Neutrophil (primary cell): Measurements from ENCODE around the gene SLC25A52.

Source experiments
- H3K27ac ChIP-seq: fragments of 200-600 bp; sonication (generic); 2 replicates; pipeline ENCODE4 v1.5.1; 2016; ENCODE audit warnings: mild to moderate bottlenecking, moderate library complexity
- H3K27me3 ChIP-seq: fragments of 200-600 bp; sonication (generic); 2 replicates; pipeline ENCODE4 v1.6.0; 2016; ENCODE audit warnings: mild to moderate bottlenecking
- H3K36me3 ChIP-seq: fragments of 200-600 bp; sonication (generic); 2 replicates; pipeline ENCODE4 v1.5.1; 2017
- H3K4me1 ChIP-seq, 2 experiments: fragments of 200-600 bp in 1 of 2; sonication (generic) in 1 of 2; 1 replicate in 1 of 2; 2 replicates in 1 of 2; pipeline versions ENCODE4 v1.5.1 to v1.6.1; 2013 to 2016; ENCODE audit warnings: low read depth in 1 of 2, low read length in 1 of 2, mild to moderate bottlenecking in 1 of 2, moderate library complexity in 1 of 2; ENCODE audit not compliant: control insufficient read depth in 1 of 2, insufficient read depth in 1 of 2
- H3K4me3 ChIP-seq, 2 experiments: fragments of 200-600 bp in 1 of 2; sonication (generic) in 1 of 2; 1 replicate in 1 of 2; 2 replicates in 1 of 2; pipeline ENCODE4 v1.5.1; 2013 to 2016; ENCODE audit warnings: low read depth in 1 of 2, low read length in 1 of 2, mild to moderate bottlenecking in 1 of 2, moderate library complexity in 1 of 2
- H3K9me3 ChIP-seq: fragments of 200-600 bp; sonication (generic); 2 replicates; pipeline ENCODE4 v1.5.1; 2016
- TF ChIP-seq, protein P1 (sequence below): fragments of 200-600 bp; sonication (generic); IDR thresholded peaks from 2 replicates; pipeline ENCODE4 v1.5.1; 2016; ENCODE audit warnings: antibody characterized with exemption

SLC25A52 gene

DNA sequence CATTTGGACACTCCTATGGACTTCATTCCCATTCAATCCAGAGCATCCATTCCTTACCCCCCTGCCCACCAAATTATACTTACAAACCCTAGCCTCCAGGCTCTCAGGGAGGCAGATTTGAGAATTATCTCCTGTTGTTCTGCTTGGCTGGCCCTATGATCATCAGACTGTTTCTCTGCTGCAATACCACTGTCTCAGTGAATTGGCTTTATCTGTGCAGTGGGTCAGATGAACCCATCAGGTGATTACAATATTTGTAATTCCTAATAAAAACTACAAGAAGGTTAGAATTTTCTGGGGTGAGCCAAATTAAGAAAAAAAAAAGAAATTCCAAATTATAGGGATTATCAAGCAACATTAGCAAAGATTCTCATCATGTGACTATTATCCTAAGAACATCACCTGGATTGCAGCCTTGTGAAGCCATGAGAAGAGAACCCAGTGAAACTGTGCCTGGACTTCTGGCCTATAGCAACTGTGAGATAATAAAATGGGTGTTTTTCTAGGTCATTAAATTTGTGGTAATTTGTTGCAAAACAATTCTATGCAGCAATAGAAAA lies 17.8 kb upstream of the SLC25A52 start:
- no peak overlapping the region for H3K4me3 ChIP-seq
- no peaks in the 10 kb centered on the region for H3K4me1 ChIP-seq
- TF ChIP-seq, protein P1, sequence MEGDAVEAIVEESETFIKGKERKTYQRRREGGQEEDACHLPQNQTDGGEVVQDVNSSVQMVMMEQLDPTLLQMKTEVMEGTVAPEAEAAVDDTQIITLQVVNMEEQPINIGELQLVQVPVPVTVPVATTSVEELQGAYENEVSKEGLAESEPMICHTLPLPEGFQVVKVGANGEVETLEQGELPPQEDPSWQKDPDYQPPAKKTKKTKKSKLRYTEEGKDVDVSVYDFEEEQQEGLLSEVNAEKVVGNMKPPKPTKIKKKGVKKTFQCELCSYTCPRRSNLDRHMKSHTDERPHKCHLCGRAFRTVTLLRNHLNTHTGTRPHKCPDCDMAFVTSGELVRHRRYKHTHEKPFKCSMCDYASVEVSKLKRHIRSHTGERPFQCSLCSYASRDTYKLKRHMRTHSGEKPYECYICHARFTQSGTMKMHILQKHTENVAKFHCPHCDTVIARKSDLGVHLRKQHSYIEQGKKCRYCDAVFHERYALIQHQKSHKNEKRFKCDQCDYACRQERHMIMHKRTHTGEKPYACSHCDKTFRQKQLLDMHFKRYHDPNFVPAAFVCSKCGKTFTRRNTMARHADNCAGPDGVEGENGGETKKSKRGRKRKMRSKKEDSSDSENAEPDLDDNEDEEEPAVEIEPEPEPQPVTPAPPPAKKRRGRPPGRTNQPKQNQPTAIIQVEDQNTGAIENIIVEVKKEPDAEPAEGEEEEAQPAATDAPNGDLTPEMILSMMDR = no peak
- H3K36me3 ChIP-seq = no peaks in the 10 kb centered on the region
- no peak overlapping the region for H3K27ac ChIP-seq
- H3K27me3 ChIP-seq = no peaks in the 10 kb centered on the region
- peaks cover 5% of the 10 kb centered on the region for H3K9me3 ChIP-seq

DNA sequence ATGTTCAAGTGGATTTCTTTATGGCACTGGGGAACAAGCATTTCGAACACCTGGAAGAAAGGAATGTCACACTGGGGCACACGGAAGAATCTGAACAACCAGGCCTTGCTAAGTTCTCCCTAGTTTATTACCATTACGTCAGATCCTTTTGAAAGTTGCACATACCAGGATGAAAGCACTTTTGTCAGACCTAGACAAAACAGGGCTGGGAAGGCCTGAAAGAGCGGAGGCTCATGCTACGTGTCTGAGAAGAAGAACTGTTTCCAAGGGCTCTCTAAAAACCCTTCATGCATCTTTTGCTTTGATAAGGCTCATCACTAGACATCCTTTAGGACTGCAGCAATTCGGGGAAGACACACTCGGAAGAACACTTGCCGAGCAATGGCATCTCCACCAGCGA lies 15.4 kb upstream of the SLC25A52 start:
- Histone ChIP-seq H3K4me1 (no peaks in the 10 kb centered on the region), H3K36me3 (no peaks in the 10 kb centered on the region), H3K27me3 (no peaks in the 10 kb centered on the region), H3K4me3 (no peak overlapping the region), H3K9me3 (peaks cover 5% of the 10 kb centered on the region), H3K27ac (no peak overlapping the region)
- TF ChIP-seq, protein P1 = no peak

DNA sequence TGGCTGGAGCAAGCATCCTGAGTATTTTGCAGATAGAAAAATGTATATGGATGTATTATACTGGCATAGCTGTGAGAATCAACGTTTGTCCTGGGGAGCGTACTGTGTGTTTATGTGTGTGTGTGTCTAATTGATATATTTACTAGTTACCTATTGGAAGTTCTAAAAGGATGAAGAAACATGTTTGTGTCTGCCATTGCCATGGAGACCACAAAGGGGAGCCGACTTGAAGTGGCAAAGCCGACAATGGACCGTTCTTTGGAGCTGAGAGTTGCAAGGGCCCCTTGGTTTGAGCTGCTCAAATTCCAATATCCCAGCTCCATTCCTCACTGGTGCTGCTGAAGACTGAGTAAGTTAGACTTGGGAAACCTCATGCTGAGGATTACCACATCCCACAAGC lies 14.3 kb upstream of the SLC25A52 start:
- no peaks in the 10 kb centered on the region for H3K27me3 ChIP-seq
- TF ChIP-seq, protein P1 = no peak
- H3K36me3 ChIP-seq = no peaks in the 10 kb centered on the region
- H3K4me1 ChIP-seq = no peaks in the 10 kb centered on the region
- H3K4me3 ChIP-seq = no peak overlapping the region
- peaks cover 5% of the 10 kb centered on the region for H3K9me3 ChIP-seq
- H3K27ac ChIP-seq = no peak overlapping the region

DNA sequence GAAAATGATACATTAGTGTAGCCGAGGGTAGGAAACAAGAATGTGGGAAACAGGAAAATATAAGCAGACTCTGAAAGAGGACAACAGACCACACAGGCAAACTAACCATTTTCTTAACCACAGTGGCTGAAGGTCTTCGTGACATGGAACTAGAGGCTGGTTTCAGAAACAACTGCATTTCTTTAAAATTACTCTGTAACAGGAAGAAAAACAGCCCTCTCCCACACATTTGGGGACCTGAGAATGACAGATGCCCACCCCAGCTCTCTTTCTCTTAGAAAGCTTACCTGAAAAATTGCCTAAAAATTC lies 13.8 kb upstream of the SLC25A52 start:
- Histone ChIP-seq H3K27me3 (no peaks in the 10 kb centered on the region), H3K27ac (no peak overlapping the region), H3K36me3 (no peaks in the 10 kb centered on the region), H3K9me3 (peaks cover 5% of the 10 kb centered on the region), H3K4me3 (no peak overlapping the region), H3K4me1 (no peaks in the 10 kb centered on the region)
- TF ChIP-seq, protein P1 = no peak

DNA sequence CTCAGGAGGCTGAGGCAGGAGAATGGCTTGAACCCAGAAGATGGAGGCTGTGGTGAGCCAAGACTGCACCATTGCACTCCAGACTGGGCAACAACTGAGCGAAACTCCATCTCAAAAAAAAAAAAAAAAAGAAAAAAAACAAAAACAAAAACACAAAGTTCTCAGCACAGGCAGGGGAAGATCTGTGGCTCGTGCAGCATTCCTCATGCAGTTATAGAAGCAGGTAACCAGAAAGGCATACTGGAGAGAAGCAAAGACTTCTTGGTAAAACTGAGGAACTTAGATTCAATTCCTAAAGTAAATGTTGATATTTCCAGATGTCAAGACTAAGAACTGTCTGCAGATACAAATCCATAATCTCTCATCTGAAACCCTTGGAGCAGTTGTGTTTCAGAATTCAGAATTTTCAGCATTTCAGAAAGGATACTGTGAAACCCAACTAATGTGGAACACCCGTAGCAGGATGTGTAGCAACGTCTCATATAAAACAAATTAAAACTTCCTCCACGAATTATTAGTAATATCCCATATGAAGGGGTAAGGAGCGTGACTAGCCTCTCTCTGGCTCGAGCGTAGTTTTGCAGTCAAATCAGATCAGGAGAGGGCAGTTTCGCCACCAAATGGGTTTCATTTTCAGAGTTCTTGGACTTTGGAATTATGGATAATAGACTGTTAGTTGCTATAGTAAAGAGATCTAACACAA lies 13.2 kb upstream of the SLC25A52 start:
- Histone ChIP-seq H3K4me1 (no peaks in the 10 kb centered on the region), H3K27me3 (no peaks in the 10 kb centered on the region), H3K4me3 (no peak overlapping the region), H3K27ac (no peak overlapping the region), H3K36me3 (no peaks in the 10 kb centered on the region), H3K9me3 (peaks cover 5% of the 10 kb centered on the region)
- TF ChIP-seq, protein P1 = no peak
